Stomach (tissue), 9 donors: ENCODE data around the gene NPAS3. TPM values are rescaled to one million over a fixed set of nuclear protein-coding genes. Genes with fewer than 3 reads are reported as not detected.

Source experiments
- DNase-seq, 2 donors: peaks; one replicate each; pipeline versions ENCODE4 v3.0.0 to v3.0.0-alpha.2; 2013 to 2019
- H3K27ac ChIP-seq, 5 donors: fragments of 200-600 bp in 4 of 5; sonication (generic) in 4 of 5; one replicate each; pipeline ENCODE4 v1.5.1; 2013 to 2019; ENCODE audit warnings: mild to moderate bottlenecking in 1 of 5, moderate library complexity in 1 of 5
- H3K27me3 ChIP-seq, 3 donors: fragments of 200-600 bp; sonication (generic); one replicate each; pipeline ENCODE4 v1.5.1; 2017 to 2019; ENCODE audit warnings: mixed run types in 1 of 3
- H3K36me3 ChIP-seq, 4 donors: fragments of 200-600 bp; sonication (generic); 1 replicate in 3 of 4; 2 replicates in 1 of 4; pipeline ENCODE4 v1.5.1; 2016 to 2019
- H3K4me1 ChIP-seq, 4 donors: fragments of 200-600 bp; sonication (generic); one replicate each; pipeline ENCODE4 v1.5.1; 2016 to 2019
- H3K4me3 ChIP-seq, 4 donors: fragments of 200-600 bp; sonication (generic) in 3 of 4; one replicate each; pipeline ENCODE4 v1.5.1; 2016 to 2019; ENCODE audit warnings: mild to moderate bottlenecking in 1 of 4
- H3K9me3 ChIP-seq, 4 donors: fragments of 200-600 bp; sonication (generic); one replicate each; pipeline ENCODE4 v1.5.1; 2016 to 2019
- EP300 ChIP-seq: sonication (generic); formaldehyde crosslinking; IDR thresholded peaks from one replicate; pipeline ENCODE4 v1.6.1; 2017; ENCODE audit warnings: antibody characterized with exemption
- POLR2A ChIP-seq, 4 donors: fragments of 450-650 bp; IDR thresholded peaks; one replicate each; pipeline ENCODE4 v1.6.1; 2016; ENCODE audit warnings: antibody characterized with exemption in 4 of 4, control low read depth in 2 of 4, mild to moderate bottlenecking in 1 of 4, moderate library complexity in 1 of 4
- POLR2AphosphoS5 ChIP-seq, 3 donors: sonication (generic); formaldehyde crosslinking; IDR thresholded peaks; one replicate each; pipeline ENCODE4 v1.6.1; 2016; ENCODE audit warnings: antibody characterized with exemption in 3 of 3
- WGBS, 5 donors: extraction: QIAGEN DNeasy Blood & Tissue Kit in 3 of 5; methylation state at CpG; one replicate each; pipeline versions ENCODE4 v1.1.5 to v1.1.7; 2013 to 2018; 5-methylcytosine and 5-hydroxymethylcytosine counted together
- intact Hi-C: fragments of 100-400 bp; cut with DNase I; formaldehyde crosslinking; loops from one replicate; pipeline ENCODE4 v1.15.1; 2023; ENCODE audit warnings: low total_unique reads
- polyA plus RNA-seq, 3 donors: library from polyadenylated mRNA; stranded (reverse); fragments of 200-250 nt; gene quantifications; one replicate each; pipeline ENCODE4 v1.2.3, GENCODE V29; 2013
- total RNA-seq, 5 donors: library from RNA; depleted of rRNA; stranded (reverse); fragments of >200 nt; gene quantifications; one replicate each; pipeline versions ENCODE4 v1.1.0 to v1.2.3, GENCODE V29; 2014 to 2016
- TF ChIP-seq, protein P1 (sequence below), 7 experiments: fragments of 450-650 bp in 4 of 7; fragments of 200-600 bp in 3 of 7; sonication (generic) in 3 of 7; IDR thresholded peaks; one replicate each; pipeline ENCODE4 v1.5.1; 2016 to 2019; ENCODE audit warnings: antibody characterized with exemption in 7 of 7, control low read depth in 2 of 7, mild to moderate bottlenecking in 1 of 7
- donor health status: healthy with polysubstance abuse.
- donor health status: Bipolar disorder and iron deficiency.
- donor health status: healthy.

NPAS3 gene
- total and polyA plus RNA-seq, 8 donors: under 0.01 to 7.9 (median 0.76) TPM; not detected in 1

DNA sequence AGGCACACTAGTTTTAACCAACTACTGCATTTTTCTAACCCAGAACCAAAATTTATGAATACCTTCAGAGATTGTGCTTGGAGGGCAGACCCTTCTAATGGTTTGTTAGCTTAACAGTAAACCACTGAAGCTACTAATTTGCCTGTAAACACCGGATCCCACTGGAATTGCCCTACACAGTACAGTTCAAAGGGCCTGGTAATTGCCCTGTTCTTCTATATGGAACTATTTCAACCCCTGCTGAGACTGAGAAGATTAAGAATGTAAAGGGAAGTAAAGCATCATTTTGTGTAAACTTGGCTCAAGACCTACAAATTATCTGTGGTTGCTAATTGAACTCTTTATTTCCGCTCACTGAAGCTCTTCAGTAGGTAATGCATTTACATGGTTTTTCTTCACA, 468.1 kb downstream of the NPAS3 start:
- 77 to 96% (median 88%) methylated on average over 2 of the region's 2 CpGs for WGBS, 5 donors
- Histone ChIP-seq H3K27ac (no peak overlapping the region), H3K4me3 (no peak overlapping the region), H3K9me3 (peaks cover 0 to 14% (median 10%) of the 10 kb centered on the region in 4 donors), H3K36me3 (no peaks in the 10 kb centered on the region), H3K4me1 (no peaks in the 10 kb centered on the region), H3K27me3 (no peaks in the 10 kb centered on the region)
- DNase-seq: no peak
- intact Hi-C loops: no loop called here
- TF ChIP-seq POLR2A (IDR thresholded peaks at IDR 0.05) (no peak), EP300 (no peak), POLR2AphosphoS5 (IDR thresholded peaks at IDR 0.05) (no peak)
- TF ChIP-seq, protein P1, sequence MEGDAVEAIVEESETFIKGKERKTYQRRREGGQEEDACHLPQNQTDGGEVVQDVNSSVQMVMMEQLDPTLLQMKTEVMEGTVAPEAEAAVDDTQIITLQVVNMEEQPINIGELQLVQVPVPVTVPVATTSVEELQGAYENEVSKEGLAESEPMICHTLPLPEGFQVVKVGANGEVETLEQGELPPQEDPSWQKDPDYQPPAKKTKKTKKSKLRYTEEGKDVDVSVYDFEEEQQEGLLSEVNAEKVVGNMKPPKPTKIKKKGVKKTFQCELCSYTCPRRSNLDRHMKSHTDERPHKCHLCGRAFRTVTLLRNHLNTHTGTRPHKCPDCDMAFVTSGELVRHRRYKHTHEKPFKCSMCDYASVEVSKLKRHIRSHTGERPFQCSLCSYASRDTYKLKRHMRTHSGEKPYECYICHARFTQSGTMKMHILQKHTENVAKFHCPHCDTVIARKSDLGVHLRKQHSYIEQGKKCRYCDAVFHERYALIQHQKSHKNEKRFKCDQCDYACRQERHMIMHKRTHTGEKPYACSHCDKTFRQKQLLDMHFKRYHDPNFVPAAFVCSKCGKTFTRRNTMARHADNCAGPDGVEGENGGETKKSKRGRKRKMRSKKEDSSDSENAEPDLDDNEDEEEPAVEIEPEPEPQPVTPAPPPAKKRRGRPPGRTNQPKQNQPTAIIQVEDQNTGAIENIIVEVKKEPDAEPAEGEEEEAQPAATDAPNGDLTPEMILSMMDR (IDR thresholded peaks at IDR 0.05): no peak

DNA sequence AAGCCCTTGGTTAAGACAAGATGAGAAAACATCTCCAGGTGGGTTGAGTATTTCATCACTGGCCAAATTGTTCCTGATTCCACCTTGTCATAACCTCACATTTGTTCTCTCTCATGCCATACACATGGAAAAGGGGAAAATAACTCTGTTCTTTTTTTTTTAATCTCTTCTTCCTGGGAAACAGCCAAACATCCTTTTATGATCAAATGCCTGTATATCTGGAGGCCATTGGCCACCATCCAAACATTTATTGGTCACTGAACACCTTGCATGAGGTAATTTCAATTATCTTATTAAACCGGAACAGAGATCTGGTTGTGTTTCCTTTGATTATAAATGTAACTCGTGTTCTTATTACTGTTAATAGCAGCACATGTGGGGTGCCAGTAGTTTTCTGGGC, 469.6 kb downstream of the NPAS3 start:
- 21 to 32% (median 24%) methylated on average over 2 of the region's 2 CpGs for WGBS, 5 donors
- peak in 1 of 2 donors; percentile 4 for DNase-seq

DNA sequence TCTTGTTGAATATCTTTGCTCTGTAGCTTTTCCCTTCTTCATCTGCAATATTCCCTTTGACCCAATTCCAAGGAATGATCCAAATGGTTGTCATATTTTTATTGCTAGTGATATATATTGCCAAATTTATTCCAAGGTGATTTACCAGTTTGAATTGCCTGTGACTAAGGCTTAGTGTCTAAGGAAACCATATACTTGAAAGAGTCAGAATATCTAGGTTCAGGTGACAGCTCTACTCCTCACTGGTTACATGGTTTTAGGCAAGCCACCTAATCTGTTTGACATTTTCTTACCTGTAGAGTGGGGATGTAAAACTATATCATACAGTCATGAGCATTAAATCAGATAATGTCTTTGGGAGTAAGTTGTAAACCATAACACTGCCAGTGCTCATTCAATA, 473.8 kb downstream of the NPAS3 start:
- intact Hi-C loops: no loop called here
- no peak for DNase-seq
- TF ChIP-seq POLR2A (IDR thresholded peaks at IDR 0.05): no peak
- TF ChIP-seq, protein P1 (IDR thresholded peaks at IDR 0.05): no peak
- TF ChIP-seq EP300: no peak
- no peak for TF ChIP-seq POLR2AphosphoS5 (IDR thresholded peaks at IDR 0.05)
- H3K4me1 ChIP-seq: no peaks in the 10 kb centered on the region
- H3K4me3 ChIP-seq: no peak overlapping the region
- H3K27ac ChIP-seq: no peak overlapping the region
- H3K9me3 ChIP-seq: no peaks in the 10 kb centered on the region
- H3K27me3 ChIP-seq: no peaks in the 10 kb centered on the region
- H3K36me3 ChIP-seq: no peaks in the 10 kb centered on the region

More for the DNA sequence above, 469.6 kb downstream of the NPAS3 start:
- Histone ChIP-seq H3K9me3 (peaks cover 0 to 14% (median 10%) of the 10 kb centered on the region in 4 donors), H3K4me3 (no peak overlapping the region), H3K36me3 (no peaks in the 10 kb centered on the region), H3K27me3 (no peaks in the 10 kb centered on the region), H3K27ac (no peak overlapping the region), H3K4me1 (no peaks in the 10 kb centered on the region)
- intact Hi-C loops: no loop called here
- TF ChIP-seq, protein P1 (IDR thresholded peaks at IDR 0.05): no peak

DNA sequence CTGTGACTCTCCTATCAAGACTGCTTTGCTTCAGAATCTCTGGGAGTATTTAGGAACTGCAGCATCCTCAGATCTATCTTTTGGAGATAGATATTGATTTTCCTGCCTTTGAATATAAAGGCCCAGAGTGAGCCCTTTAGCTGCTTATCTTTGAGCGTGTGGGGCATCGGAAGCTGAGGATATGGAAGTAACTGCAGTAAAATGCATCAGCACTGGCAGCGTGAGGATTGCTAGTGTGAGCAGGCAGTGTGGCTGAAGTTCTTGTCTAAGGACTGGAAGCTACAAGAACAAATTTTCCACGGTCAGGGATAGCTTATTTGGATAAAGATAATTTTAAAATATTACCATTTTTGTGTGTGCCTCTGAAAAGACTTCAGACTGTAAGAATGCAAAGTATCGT, 474.7 kb downstream of the NPAS3 start:
- Histone ChIP-seq H3K9me3 (no peaks in the 10 kb centered on the region), H3K4me3 (no peak overlapping the region), H3K27me3 (no peaks in the 10 kb centered on the region), H3K27ac (no peak overlapping the region), H3K4me1 (no peaks in the 10 kb centered on the region), H3K36me3 (no peaks in the 10 kb centered on the region)
- intact Hi-C loops: no loop called here
- TF ChIP-seq POLR2A (IDR thresholded peaks at IDR 0.05): no peak
- no peak for TF ChIP-seq POLR2AphosphoS5 (IDR thresholded peaks at IDR 0.05)
- TF ChIP-seq EP300: no peak
- TF ChIP-seq, protein P1 (IDR thresholded peaks at IDR 0.05): no peak
- 54 to 74% (median 69%) methylated on average over 5 of the region's 5 CpGs for WGBS, 5 donors
- no peak for DNase-seq
